Measurements from ENCODE around the gene SPECC1. TPM values are rescaled to one million over a fixed set of nuclear protein-coding genes. Genes with fewer than 3 reads are reported as not detected.
"Not testable (repeated sequence)": the region's sequence is repeated elsewhere in the genome, so short reads cannot be mapped to it uniquely, and the experiment has no call there.

SPECC1 gene
- total RNA-seq, 4 donors from 2014 or later = 9.8 to 24.2 (median 11.7) TPM

DNA sequence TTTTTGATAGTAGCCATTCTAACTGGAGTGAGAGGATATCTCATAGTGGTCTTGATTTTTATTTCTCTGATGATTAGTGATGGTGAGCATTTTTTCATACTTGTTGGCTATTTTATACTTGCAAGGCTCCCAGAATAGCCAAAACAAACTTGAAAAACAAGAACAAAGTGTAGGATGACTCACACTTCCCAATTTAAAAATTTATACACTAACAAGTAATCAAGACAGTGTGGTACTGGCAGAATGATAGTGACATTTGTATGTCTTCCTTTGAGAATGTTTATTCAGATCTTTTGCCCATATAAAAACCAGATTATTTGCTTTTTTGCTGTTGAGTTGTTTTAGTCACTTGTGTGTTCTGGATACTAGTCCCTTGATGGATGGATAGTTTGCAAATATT, 17.8 kb downstream of the SPECC1 start:
- no peak for TF ChIP-seq POLR2A (IDR thresholded peaks at IDR 0.05)
- TF ChIP-seq, protein P1, sequence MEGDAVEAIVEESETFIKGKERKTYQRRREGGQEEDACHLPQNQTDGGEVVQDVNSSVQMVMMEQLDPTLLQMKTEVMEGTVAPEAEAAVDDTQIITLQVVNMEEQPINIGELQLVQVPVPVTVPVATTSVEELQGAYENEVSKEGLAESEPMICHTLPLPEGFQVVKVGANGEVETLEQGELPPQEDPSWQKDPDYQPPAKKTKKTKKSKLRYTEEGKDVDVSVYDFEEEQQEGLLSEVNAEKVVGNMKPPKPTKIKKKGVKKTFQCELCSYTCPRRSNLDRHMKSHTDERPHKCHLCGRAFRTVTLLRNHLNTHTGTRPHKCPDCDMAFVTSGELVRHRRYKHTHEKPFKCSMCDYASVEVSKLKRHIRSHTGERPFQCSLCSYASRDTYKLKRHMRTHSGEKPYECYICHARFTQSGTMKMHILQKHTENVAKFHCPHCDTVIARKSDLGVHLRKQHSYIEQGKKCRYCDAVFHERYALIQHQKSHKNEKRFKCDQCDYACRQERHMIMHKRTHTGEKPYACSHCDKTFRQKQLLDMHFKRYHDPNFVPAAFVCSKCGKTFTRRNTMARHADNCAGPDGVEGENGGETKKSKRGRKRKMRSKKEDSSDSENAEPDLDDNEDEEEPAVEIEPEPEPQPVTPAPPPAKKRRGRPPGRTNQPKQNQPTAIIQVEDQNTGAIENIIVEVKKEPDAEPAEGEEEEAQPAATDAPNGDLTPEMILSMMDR (IDR thresholded peaks at IDR 0.05) = no peak
- no peak for DNase-seq (ENCODE audit: low spot score in 2 of 2)
- intact Hi-C loops (cut with DNase I; ENCODE audit: low total_unique reads) = no loop called here
- H3K4me3 ChIP-seq (ENCODE audit: low read depth, poor library complexity, severe bottlenecking) = no peak overlapping the region

DNA sequence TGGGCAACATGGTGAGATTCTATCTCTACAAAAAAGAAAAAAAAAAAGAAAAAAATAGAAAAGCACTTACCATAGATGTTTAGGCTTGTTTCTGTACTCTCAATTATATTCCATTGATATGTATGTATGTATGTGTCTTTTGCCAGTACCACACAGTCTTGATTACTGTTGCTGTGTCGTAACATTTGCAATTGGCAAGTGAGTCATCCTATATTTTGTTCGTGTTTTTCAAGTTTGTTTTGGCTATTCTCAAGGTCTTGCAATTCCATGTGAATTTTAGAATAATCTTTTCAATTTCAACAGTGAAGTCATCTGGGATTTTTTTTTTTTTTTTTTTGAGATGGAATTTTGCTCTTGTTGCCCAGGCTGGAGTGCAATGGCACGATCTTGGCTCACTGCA, 19.3 kb downstream of the SPECC1 start:
- DNase-seq (ENCODE audit: low spot score in 2 of 2) = no peak
- TF ChIP-seq, protein P1 (IDR thresholded peaks at IDR 0.05) = no peak
- 49 to 71% methylated on average over 3 of the region's 3 CpGs for WGBS, 2 donors
- no peak overlapping the region for H3K4me3 ChIP-seq (ENCODE audit: low read depth, poor library complexity, severe bottlenecking)
- intact Hi-C loops (cut with DNase I; ENCODE audit: low total_unique reads) = no loop called here

DNA sequence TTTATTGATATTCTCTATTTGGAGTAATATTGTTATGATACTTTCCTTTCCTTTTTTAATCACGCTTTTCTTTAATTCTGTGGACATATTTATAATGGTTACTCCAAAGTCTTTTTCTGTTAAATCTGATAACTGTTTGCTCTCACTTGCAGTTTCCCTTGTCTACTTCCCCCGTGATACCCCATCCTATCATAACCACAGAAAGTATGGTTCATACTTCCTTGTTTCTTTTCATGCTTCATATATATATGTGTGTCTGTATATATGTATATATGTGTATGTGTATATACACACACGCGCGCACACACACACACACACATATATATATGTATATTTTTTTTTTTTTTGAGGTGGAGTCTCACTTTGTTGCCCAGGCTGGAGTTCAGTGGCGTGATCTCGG, 23.5 kb downstream of the SPECC1 start:
- DNase-seq (ENCODE audit: low spot score in 2 of 2) = no peak
- WGBS, 2 donors = 89 to 93% methylated on average over 7 of the region's 7 CpGs
- intact Hi-C loops (cut with DNase I; ENCODE audit: low total_unique reads) = no loop called here
- TF ChIP-seq, protein P1 (IDR thresholded peaks at IDR 0.05) = no peak
- TF ChIP-seq POLR2A (IDR thresholded peaks at IDR 0.05) = no peak
- no peak overlapping the region for H3K4me3 ChIP-seq (ENCODE audit: low read depth, poor library complexity, severe bottlenecking)

DNA sequence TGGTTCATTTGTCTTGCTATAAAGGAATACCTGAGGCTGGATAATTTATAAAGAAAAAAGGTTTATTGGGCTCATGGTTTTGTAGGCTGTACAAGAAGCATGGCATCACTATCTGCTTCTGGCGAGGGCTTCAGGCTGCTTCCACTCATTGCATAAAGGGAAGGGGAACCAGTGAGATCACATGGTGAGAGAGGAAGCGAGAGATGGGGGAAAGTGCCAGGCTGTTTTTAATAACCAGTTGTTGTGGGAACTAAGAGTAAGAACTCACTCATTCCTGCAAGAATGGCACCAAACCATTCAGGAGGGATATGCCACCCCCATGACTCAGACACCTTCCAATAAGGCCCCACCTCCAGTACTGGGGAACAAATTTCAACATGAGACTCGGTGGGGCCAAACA, 24.3 kb downstream of the SPECC1 start:
- WGBS, 2 donors = 84 to 89% methylated on average over 3 of the region's 3 CpGs
- intact Hi-C loops (cut with DNase I; ENCODE audit: low total_unique reads) = no loop called here
- no peak for DNase-seq (ENCODE audit: low spot score in 2 of 2)
- TF ChIP-seq, protein P1 (IDR thresholded peaks at IDR 0.05) = no peak
- TF ChIP-seq POLR2A (IDR thresholded peaks at IDR 0.05) = no peak
- H3K4me3 ChIP-seq (ENCODE audit: low read depth, poor library complexity, severe bottlenecking) = no peak overlapping the region

DNA sequence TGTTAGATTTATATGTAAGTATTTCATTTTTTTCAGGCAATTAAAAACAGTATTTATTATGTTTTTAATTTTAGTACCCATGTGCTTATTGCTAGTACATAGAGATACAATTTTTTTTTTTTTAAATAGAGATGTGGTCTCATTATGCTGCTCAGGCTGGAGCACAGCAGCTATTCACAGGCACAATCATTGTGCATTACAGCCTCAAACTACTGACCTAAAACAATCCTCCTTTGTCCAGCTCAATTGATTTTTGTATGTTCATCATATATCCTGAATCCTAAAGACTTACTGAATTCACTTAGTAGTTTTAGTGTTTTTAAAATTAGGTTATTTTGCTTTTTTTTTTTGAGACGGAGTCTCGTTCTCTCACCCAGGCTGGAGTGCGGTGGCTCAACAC, 26.3 kb downstream of the SPECC1 start:
- no peak for TF ChIP-seq POLR2A (IDR thresholded peaks at IDR 0.05)
- TF ChIP-seq, protein P1 (IDR thresholded peaks at IDR 0.05) = no peak
- intact Hi-C loops (cut with DNase I; ENCODE audit: low total_unique reads) = no loop called here
- no peak overlapping the region for H3K4me3 ChIP-seq (ENCODE audit: low read depth, poor library complexity, severe bottlenecking)
- WGBS, 2 donors = 90 to 94% methylated on average over 3 of the region's 3 CpGs
- no peak for DNase-seq (ENCODE audit: low spot score in 2 of 2)

DNA sequence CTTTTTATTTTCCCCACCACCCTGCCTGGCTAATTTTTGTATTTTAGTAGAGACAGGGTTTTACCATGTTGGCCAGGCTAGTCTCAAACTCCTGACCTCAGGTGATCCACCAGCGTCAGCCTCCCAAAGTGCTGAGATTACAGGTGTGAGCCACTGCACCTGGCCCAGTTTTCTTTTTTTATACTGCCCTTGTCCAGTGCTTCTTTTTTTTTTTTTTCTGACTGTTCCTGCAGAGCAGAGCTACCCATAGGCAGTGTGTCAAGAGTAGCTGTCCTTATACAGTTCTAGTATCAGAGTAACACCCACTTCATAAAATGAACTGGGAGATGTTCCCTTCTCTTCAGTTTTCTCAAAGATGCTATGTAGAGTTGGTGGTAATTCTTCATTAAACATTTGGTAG, 28.1 kb downstream of the SPECC1 start:
- WGBS, 2 donors = 70 to 83% methylated on average over 1 of the region's 1 CpG
- H3K4me3 ChIP-seq (ENCODE audit: low read depth, poor library complexity, severe bottlenecking); intact Hi-C loops (cut with DNase I; ENCODE audit: low total_unique reads); DNase-seq (ENCODE audit: low spot score in 2 of 2): not testable (repeated sequence)

Data from lower leg skin (tissue), 4 donors.